Measurements from ENCODE around the gene SSTR5.

DNA sequence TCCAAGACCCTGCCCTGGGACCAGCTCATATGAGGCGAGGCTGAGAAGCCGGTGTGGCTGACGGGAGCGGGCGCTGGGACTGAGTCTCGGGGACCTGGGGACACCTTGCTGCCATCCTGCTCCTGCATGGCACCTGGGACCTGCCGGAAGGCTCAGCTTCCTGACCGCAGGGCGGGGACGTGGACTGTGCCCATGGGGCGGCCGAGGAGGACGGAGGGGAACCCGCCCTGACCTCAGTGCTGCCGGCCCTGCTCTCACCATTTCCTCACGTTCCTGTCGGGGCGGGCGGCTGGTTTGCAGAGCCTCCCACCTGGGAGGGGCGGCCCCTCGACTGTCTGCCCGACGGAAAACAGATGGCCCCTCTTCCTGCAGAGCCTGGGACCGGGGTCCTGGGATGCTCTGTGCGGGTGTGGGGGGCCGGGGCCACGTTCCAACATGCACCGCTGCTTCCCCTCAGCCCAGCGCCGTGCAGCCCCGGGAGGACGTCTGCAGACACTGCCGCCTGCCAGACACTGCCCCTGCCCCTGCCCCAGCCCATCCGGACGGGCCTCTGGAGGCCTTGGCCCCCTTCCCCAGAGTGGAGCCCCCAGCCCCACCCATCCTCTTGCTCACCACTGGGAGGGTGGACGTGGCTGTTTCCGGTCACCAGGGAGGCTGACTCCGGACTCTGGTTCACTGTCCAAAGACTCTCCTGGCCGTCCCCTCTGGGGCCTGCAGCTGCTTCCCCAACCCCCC is 43.9 kb upstream of the SSTR5 start:
- TF ChIP-seq ZNF274 (IDR thresholded peaks at IDR 0.05; ENCODE audit: low read depth, low read length) (no peak), YY1 (IDR thresholded peaks at IDR 0.05; ENCODE audit: insufficient read depth, insufficient read length) (no peak), SUZ12 (IDR thresholded peaks at IDR 0.05; ENCODE audit: extremely low read depth, insufficient read depth, insufficient read length) (no peak)
